HEK293 (cell line): ENCODE results near the gene COL13A1.

Source experiments
- AEBP2 ChIP-seq: fragments of 450-650 bp; formaldehyde crosslinking; IDR thresholded peaks from 2 replicates; pipeline ENCODE4 v1.5.1; 2016; ENCODE audit warnings: missing biosample characterization, missing genetic modification characterization, borderline replicate concordance
- GLI4 ChIP-seq: fragments of 450-650 bp; formaldehyde crosslinking; IDR thresholded peaks from 2 replicates; pipeline ENCODE4 v1.5.1; 2016; ENCODE audit warnings: missing biosample characterization, missing genetic modification characterization
- HOXA7 ChIP-seq: sonication (generic); formaldehyde crosslinking; IDR thresholded peaks from 2 replicates; pipeline ENCODE4 v1.8.1; 2022; ENCODE audit warnings: missing genetic modification reagents, borderline replicate concordance
- INSM2 ChIP-seq: fragments of 450-650 bp; formaldehyde crosslinking; IDR thresholded peaks from 2 replicates; pipeline ENCODE4 v1.5.1; 2016; ENCODE audit warnings: missing biosample characterization, missing genetic modification characterization
- KLF16 ChIP-seq: fragments of 450-650 bp; formaldehyde crosslinking; IDR thresholded peaks from 2 replicates; pipeline ENCODE4 v1.5.1; 2017; ENCODE audit warnings: missing biosample characterization, missing genetic modification characterization
- MEIS1 ChIP-seq: sonication (generic); formaldehyde crosslinking; IDR thresholded peaks from 2 replicates; pipeline ENCODE4 v1.8.1; 2022; ENCODE audit warnings: missing genetic modification reagents, mild to moderate bottlenecking, borderline replicate concordance
- PBX3 ChIP-seq: sonication (generic); formaldehyde crosslinking; IDR thresholded peaks from 2 replicates; pipeline ENCODE4 v1.8.1; 2022; ENCODE audit warnings: mild to moderate bottlenecking, moderate library complexity, missing genetic modification reagents
- PRDM4 ChIP-seq: fragments of 450-650 bp; formaldehyde crosslinking; IDR thresholded peaks from 2 replicates; pipeline ENCODE4 v1.5.1; 2017; ENCODE audit warnings: missing biosample characterization, missing genetic modification characterization
- TSHZ1 ChIP-seq: fragments of 450-650 bp; formaldehyde crosslinking; IDR thresholded peaks from 2 replicates; pipeline ENCODE4 v1.5.1; 2016; ENCODE audit warnings: missing biosample characterization, missing genetic modification characterization, borderline replicate concordance
- WT1 ChIP-seq: fragments of 450-650 bp; formaldehyde crosslinking; IDR thresholded peaks from 2 replicates; pipeline ENCODE4 v1.5.1; 2016; ENCODE audit warnings: missing biosample characterization, missing genetic modification characterization
- YY1 ChIP-seq: fragments of 450-650 bp; formaldehyde crosslinking; IDR thresholded peaks from 2 replicates; pipeline ENCODE4 v1.5.1; 2018; ENCODE audit warnings: missing biosample characterization, missing genetic modification characterization
- ZBTB17 ChIP-seq: fragments of 450-650 bp; formaldehyde crosslinking; IDR thresholded peaks from 2 replicates; pipeline ENCODE4 v1.5.1; 2016; ENCODE audit warnings: missing biosample characterization, missing genetic modification characterization
- ZNF174 ChIP-seq: fragments of 450-650 bp; formaldehyde crosslinking; IDR thresholded peaks from 2 replicates; pipeline ENCODE4 v1.5.0; 2017; ENCODE audit warnings: missing biosample characterization, mild to moderate bottlenecking, missing genetic modification characterization
- ZNF274 ChIP-seq, 2 experiments: fragments of 200-500 bp in 1 of 2; fragments of 450-650 bp in 1 of 2; sonication (Bioruptor generic) in 1 of 2; formaldehyde crosslinking in 1 of 2; IDR thresholded peaks; 2 replicates each; pipeline versions ENCODE4 v1.5.1 to v1.6.1; 2014 to 2016; ENCODE audit warnings: borderline replicate concordance in 1 of 2, inconsistent platforms in 1 of 2, low read length in 1 of 2, missing biosample characterization in 1 of 2, missing genetic modification characterization in 1 of 2
- ZNF280C ChIP-seq: fragments of 450-650 bp; formaldehyde crosslinking; IDR thresholded peaks from 2 replicates; pipeline ENCODE4 v1.5.1; 2016; ENCODE audit warnings: missing biosample characterization, missing genetic modification characterization
- ZNF341 ChIP-seq: fragments of 450-650 bp; formaldehyde crosslinking; IDR thresholded peaks from 2 replicates; pipeline ENCODE4; 2016; ENCODE audit warnings: low read depth, missing biosample characterization, missing genetic modification characterization
- ZNF488 ChIP-seq: fragments of 450-650 bp; formaldehyde crosslinking; IDR thresholded peaks from 2 replicates; pipeline ENCODE4 v1.5.1; 2016; ENCODE audit warnings: missing biosample characterization, missing genetic modification characterization
- ZNF514 ChIP-seq: fragments of 450-650 bp; formaldehyde crosslinking; IDR thresholded peaks from 2 replicates; pipeline ENCODE4 v1.5.1; 2016; ENCODE audit warnings: missing biosample characterization, missing genetic modification characterization
- ZNF571 ChIP-seq: fragments of 450-650 bp; formaldehyde crosslinking; IDR thresholded peaks from 2 replicates; pipeline ENCODE4 v1.5.0; 2017; ENCODE audit warnings: missing biosample characterization, missing genetic modification characterization
- ZNF596 ChIP-seq: fragments of 450-650 bp; IDR thresholded peaks from 2 replicates; pipeline ENCODE4 v1.5.0; 2018; ENCODE audit warnings: missing biosample characterization, mild to moderate bottlenecking, missing genetic modification characterization, moderate library complexity
- ZNF624 ChIP-seq: fragments of 450-650 bp; formaldehyde crosslinking; IDR thresholded peaks from 2 replicates; pipeline ENCODE4 v1.5.1; 2017; ENCODE audit warnings: missing biosample characterization, missing genetic modification characterization
- ZNF626 ChIP-seq: fragments of 450-650 bp; sonication (Bioruptor Pico); formaldehyde crosslinking; IDR thresholded peaks from 2 replicates; pipeline ENCODE4 v1.5.1; 2018; ENCODE audit warnings: missing biosample characterization, missing genetic modification characterization, inconsistent platforms
- ZNF677 ChIP-seq: fragments of 450-650 bp; IDR thresholded peaks from 2 replicates; pipeline ENCODE4 v1.5.0; 2018; ENCODE audit warnings: missing biosample characterization, mild to moderate bottlenecking, missing genetic modification characterization, moderate library complexity
- ZNF777 ChIP-seq: fragments of 450-650 bp; formaldehyde crosslinking; IDR thresholded peaks from 2 replicates; pipeline ENCODE4 v1.5.1; 2017; ENCODE audit warnings: missing biosample characterization, missing genetic modification characterization, borderline replicate concordance
- ZNF843 ChIP-seq: fragments of 450-650 bp; formaldehyde crosslinking; IDR thresholded peaks from 2 replicates; pipeline ENCODE4 v1.5.1; 2016; ENCODE audit warnings: missing biosample characterization, missing genetic modification characterization

COL13A1 gene

GRCh38 chr10:69757553-69758309 lies 44.0 kb upstream of the COL13A1 start (continued):
- TF ChIP-seq ZNF488 (no peak), ZNF274 (IDR thresholded peaks at IDR 0.05; ENCODE audit: low read length) (no peak), ZNF274 (tag by site-specific recombination; IDR thresholded peaks at IDR 0.05; ENCODE audit: borderline replicate concordance) (no peak), ZNF624 (peak; percentile 78; the same call in 1 of the 2 replicates), ZNF843 (tag by site-specific recombination) (no peak), ZNF174 (tag by site-specific recombination) (no peak), PRDM4 (tag by site-specific recombination) (no peak), ZNF626 (tag by site-specific recombination) (peak; percentile 37; the same call in 1 of the 2 replicates), WT1 (tag by site-specific recombination) (no peak), ZNF677 (tag by site-specific recombination) (peak; percentile 70; the same call in 1 of the 2 replicates), ZNF777 (no peak), ZNF341 (tag by site-specific recombination) (no peak), KLF16 (no peak), GLI4 (tag by site-specific recombination) (no peak), TSHZ1 (no peak), PBX3 (no peak), ZNF596 (tag by site-specific recombination) (no peak), ZNF571 (peak; percentile 87; the same call in 1 of the 2 replicates), HOXA7 (CRISPR knock-in tag) (no peak), INSM2 (tag by site-specific recombination) (no peak), ZNF280C (no peak), ZBTB17 (tag by site-specific recombination) (no peak), MEIS1 (CRISPR knock-in tag) (no peak), ZNF514 (tag by site-specific recombination) (no peak), AEBP2 (tag by site-specific recombination) (no peak), YY1 (tag by site-specific recombination) (no peak)
